Right lung (tissue), 10 donors: ENCODE measurements around the gene ANKRD62. TPM values are rescaled to one million over a fixed set of nuclear protein-coding genes. Genes with fewer than 3 reads are reported as not detected.

Experiments used
- DNase-seq, 2 donors: peaks; one replicate each; pipeline ENCODE4 v3.0.0-alpha.2; 2013
- long read RNA-seq, 8 donors: transcript quantifications; one replicate each; lab custom pipeline, GENCODE V29; 2026
- polyA plus RNA-seq, 5 donors: library from polyadenylated mRNA; unstranded; fragments of 120-200 nt; gene quantifications; one replicate each; pipeline versions ENCODE4 v1.2.1 to v1.2.3, GENCODE V29; 2013; ENCODE audit warnings: inconsistent platforms in 1 of 5, low replicate concordance in 1 of 5; ENCODE audit not compliant: insufficient read length in 5 of 5, insufficient read depth in 1 of 5

Gene ANKRD62
- under 1 TPM in 3 of 5 donors, not detected in 2; 0.05 to 0.09 (median 0.07) TPM for polyA plus RNA-seq
- long read RNA-seq, donor 1 = 0 reads
- long read RNA-seq, donor 2 = 0 reads
- long read RNA-seq, donor 3 = 0 reads
- long read RNA-seq, donor 4 = 0 reads
- long read RNA-seq, donor 5 = 0 reads
- long read RNA-seq, donor 6 = 0 reads
- long read RNA-seq, donor 7 = 0 reads
- long read RNA-seq, donor 8 = 0 reads

- no peak for DNase-seq
Observed at GRCh38 chr18:12093520-12094257, at the start of gene ANKRD62. Gene ANKRD62, plus strand, starts transcription at chr18:12093843. Its CDS starts 175 bp downstream, at chr18:12094018.

DNA sequence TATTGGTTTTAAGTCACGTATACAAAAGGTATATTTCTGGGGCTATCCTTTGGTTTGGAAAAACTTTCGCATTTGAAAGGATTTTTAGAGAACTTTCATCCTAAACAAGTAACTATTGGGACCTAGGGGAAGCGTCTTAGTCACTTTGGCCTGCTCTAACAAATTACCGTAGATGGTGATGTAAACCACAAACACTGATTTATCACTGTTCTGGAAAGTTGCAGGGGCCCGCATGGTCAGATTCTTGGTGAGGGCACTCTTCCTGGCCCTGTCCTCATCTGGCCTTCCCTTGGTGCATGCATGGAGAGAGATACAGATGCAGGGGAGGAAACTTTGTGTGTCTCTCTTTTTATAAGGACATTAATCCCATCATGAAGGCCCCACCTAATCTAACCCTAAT, 49.1 kb upstream of the ANKRD62 start:
- DNase-seq = no peak

DNA sequence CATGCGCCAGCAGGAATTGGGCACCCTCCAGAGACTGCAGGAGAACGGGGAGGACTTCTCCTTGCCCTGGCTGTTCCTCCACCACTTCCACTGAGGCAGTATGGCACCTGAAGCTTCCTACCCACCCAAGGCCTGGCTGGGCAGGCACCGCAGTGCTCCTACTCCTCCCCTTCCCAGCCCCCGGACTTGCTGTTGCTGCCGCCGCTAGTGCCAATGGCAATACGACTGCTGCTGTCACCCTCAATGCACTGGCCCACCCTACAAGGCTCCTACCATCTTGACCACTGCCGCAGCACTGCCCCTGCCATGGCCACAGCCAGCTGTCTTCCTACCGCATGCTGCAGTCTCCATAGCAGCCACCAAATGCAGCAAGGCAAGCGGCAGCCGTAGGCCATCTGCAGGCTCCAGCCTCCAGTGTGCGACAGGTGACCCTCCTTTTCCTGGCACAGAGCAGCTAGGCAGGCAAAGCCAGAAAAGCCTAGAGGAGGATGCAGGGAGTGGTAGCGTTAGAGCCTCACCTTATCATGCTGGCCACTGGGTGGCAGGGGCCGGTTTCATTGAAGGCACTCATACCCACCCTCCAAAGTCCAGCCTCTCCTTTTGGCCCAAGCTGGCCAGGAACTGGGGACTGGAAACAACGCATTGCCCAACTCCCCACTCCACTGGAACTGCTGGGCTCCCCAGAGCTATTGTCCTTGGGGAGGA, 47.4 kb upstream of the ANKRD62 start:
- DNase-seq = no peak

- no peak for DNase-seq
Observed at GRCh38 chr18:12046751-12047335, 46.8 kb upstream of the ANKRD62 start.

DNA sequence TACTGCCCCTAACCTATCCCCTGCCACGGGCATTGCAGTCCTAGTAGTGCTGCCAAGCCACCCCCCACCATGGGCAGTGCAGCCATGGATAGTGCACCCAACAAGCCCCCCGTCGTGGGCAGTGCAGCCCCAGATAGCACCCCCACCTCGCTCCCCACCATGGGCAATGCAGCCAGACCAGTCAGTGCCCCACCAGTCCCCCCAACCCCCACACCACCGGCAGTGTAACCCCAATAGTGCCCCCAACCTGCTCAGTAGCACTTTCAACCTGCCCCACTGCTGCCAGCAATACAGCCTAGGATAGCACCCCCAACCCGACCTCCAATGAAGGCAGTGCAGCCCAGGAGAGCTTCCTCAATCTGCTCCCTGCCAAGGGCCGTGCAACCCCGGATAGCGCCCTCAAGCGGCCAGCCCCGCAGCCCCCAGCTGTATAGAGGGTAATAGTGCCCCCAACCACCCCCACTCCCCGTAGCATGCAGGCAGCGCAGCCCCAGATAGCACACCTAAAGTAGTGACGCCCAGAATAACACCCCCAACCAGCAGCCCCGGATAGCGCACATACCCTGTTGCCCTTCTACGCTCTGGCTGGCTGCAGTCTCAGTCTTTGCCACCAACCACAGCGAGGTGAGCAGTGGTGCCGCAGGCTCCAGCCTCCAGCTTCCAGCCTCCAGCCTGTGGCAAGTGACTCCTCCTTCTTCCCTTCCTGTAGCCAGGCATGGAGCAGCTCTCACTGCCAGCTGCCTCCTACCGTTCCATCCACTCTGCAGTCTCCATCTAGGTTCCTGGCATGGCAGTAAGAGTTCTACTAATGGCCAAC, 45.4 kb upstream of the ANKRD62 start:
- no peak for DNase-seq

DNA sequence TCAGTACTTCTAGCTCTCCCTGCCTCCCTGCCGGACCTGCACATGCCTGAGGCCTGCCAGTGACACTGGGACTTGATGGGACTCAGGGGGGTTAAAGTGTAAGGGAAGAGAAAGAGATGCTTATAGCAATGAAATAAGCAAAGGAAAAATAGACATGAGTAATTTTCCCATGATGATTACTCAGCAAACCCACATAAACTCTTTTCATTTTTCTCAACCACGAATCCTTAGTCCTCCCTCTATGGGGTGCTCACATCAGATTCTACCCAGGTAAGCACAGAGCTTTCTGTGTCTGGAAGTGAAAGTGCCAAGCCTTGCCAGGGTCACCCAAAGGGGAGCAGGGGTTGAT, 44.8 kb upstream of the ANKRD62 start:
- DNase-seq = no peak

DNA sequence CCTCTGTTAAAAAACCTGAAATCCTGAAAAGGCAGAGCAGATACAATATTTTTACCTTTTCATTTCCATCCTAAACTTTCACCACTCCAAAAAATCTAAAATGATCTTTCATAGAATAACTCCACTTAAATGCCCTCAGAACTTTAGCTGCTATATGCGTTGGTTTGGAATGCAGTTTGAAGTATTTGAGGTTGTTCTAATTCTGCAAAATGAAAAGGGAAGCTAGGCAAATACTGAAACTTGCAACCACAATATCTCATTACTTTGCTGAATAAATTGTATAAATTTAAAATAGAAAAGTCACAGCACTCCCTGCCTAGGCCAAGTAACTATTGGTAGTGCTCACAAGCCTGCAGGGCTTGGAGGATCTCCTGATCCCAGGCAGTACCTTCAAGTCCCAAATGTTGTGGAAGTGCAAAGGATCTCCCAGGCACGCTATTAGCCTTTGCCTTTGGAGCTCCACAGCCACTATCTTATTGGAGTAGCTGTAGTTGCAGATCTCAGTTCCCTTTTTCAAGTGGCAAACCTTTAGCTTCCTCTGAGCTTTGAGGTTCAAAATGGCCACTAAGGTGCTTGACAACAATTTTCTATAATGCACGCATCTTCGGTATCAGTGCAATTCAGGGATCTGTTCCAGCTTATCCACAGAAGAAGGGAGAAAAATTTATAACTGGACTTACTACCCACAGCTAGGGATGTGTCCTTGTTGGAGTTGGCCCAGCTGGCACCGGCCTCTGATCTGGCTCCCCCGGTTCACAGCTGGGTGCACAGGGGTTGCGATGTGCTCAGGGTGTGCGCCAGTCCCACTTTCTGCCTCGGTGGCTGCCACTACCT, 43.4 kb upstream of the ANKRD62 start:
- no peak for DNase-seq

DNA sequence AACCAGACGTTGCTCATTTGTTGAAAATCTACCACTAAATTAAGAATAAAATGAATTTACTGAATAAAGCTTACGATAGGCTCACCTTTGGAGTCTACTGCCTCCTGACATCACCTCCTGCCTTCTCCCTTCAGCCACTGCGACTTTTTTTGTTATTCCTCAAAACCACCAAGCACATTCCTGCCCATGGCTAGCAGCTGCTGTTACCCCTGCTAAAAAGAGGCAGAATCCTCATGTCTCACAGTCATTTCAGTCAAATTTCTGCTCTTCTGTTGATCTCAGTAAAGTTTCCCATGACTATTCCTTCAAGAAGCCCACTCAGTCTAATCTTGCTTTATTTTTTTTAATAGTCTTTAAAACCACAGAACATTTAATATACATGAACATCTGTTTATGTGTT, 40.8 kb upstream of the ANKRD62 start:
- DNase-seq = no peak

DNA sequence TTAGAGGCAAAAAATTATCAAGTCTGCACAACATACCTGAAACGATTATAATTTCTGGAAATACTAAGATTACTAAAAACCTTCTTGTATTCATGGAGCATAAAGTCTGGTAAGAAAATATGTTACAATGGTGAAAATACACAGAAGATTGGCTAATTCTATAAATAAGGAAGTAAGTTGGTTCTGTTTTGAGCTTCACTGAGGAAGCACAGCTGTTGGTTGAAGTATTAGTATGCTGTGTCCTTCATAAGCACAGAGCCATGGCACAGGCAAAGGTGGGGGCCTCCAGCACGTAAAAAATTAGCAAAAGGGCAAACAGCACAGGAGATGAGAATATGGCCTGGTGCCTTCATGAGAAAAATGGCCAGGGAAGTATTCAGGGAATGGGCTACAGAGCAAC, 40.4 kb upstream of the ANKRD62 start:
- no peak for DNase-seq

DNA sequence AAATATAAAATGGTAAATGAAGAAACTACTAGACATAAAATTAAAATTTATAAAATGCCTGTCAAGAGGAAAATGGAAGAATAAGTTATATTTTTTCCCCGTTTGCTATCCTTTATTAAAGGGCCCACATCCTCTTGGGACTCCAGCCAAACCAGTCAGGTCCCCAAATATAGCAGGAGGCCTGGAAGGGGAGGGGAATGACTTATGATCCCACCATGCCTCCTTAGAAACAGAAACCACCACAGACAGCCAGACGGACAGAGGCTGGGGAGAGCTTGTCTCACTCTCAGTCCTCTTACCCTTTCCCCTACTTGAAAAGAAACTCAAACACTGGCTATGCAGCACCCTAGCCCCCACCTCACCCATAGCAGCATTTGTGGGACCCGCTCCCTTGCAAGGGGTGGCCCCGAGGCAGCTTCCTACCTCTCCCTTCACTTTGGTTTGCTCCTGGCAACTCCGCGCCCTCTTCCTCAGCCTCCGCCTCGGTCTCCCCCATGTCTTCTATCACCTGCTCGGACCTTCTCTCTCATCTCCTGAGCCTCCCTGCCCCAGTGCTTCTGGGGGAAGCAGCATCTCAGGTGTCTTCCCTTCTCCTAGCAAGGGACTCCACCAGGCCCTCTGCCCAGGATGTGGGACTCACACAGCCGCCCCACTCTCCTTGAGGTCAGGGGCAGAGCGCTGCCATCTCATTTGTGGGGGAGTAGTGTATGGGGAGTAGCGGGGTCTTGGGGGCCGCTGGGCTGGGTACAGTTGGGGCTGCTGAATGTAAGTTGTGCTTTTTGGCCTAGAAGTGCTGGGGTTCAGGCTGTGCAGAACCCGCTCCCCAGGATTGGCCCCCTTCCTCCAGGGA, 37.4 kb upstream of the ANKRD62 start:
- no peak for DNase-seq

DNA sequence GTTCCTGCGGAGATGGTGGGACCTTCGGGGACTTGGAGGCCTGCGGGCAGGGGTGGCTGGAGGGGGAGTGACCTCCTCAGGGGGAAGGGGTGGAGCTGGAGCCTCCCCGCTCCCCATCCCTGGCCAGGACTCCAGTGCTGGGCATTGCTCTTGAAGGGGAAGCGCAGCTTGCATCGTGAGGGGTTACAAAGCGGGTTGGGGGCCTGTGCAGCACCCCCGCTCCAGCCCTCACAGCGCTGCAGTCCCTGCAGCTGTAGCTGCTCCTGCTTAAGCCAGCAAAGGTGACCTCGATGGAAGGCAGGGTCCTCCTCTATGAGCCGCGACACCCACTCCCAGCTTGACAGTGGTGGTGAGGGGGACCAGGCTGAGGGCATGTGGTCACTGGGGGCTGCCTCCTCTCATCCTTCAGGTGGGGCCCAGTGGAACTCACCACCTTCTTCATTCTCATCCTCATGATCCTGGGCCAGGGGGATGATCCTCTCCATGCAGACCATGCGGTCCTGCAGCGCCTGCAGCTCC, 36.7 kb upstream of the ANKRD62 start:
- DNase-seq = no peak

- DNase-seq = no peak
Observed at GRCh38 chr18:12057419-12058039, 36.1 kb upstream of the ANKRD62 start.

DNA sequence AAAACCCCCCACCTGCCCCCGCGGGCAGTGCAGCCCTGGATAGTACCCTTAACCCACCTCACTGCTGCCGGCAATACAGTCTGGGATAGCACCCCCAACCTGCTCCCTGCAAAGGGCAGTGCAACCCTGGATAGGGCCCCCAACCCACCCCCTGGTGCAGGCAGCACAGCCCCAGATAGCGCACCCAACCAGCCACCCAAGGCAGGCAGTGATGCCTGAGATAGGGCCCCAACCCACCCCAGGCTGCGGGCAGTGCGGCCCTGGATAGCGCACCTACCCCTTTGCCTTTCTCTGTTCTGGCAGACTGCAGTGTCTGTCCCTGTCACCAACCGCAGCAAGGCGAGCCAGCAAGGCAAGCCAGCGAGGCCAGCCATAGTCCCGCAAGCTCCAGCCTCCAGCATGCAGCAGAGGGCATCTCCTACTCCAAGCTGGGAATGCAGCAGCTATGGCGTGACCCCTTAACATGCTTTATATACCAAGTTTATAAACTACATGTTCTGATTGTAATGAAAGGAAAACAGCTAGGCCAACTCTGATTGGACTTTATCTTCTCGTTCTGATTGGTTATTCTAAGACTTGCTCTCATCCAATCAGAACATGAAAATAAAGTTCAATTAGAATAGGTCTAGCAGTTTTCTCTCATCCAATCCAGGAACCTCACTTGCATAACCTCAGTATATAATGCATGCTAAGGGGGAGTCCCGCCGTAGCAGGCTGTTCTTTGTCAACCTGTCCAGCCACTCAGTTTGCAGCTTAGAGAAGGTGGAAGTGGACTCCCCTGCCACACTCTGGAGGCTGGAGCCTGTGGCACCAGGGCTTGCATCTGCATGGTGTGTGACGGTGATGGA, 34.1 kb upstream of the ANKRD62 start:
- DNase-seq = no peak

GRCh38 chr18:12060182-12060870, 33.3 kb upstream of the ANKRD62 start:
- DNase-seq = no peak

DNA sequence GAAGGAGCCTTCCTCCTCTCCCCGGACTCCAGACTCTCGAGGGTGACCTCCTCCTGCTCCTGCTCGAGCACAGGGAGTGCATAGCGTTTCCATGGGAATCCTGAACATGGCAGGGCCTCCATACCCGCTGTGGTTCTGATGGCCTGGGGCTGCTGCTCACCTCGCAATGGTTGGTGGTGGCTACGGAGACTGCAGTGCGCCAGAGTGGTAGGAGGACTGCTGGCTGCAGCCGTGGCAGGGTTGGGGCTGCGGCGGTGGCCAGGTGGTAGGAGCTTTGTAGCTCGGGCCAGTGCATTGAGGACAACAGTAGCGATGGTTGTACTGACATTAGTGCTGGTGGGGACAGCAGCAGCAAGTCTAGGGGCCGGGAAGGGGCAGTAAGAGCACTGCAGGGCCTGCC, 32.0 kb upstream of the ANKRD62 start:
- no peak for DNase-seq

GRCh38 chr18:12062974-12063373, 30.7 kb upstream of the ANKRD62 start:
- no peak for DNase-seq

GRCh38 chr18:12064086-12064763, 29.4 kb upstream of the ANKRD62 start:
- DNase-seq = no peak
